ENCODE data around the gene SNRPD2.

DNA sequence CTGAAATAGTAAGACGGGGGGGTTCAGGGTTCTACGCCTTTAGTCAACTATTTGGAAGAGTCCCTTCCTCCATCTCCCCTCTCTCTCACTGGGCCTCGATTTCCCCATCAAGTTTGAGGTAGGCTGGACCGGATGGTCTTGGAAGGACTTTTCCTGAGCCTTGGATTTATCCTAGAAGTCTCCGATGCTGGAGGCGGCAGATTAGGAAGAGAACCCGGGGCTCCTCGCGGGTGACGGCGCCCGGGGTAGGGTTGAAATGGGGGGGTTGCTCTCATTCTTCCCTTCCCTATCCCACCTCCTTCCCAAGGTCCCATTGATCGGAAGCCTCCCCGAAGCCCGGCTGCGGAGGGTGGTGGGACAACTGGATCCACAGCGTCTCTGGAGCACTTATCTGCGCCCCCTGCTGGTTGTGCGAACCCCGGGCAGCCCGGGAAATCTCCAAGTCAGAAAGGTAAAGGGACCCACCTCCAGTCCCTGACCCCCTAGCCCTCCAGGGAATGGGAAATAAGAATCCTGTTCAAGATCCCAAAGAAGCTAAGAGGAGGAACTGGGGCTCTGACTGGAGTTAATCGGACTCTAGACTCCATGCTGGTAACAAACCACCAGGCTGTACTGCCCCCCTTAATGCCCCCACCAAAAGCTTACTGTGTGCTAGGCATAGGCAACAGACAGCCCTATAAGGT is 1.5 kb upstream of the SNRPD2 start:
- TF ChIP-seq, protein P1, sequence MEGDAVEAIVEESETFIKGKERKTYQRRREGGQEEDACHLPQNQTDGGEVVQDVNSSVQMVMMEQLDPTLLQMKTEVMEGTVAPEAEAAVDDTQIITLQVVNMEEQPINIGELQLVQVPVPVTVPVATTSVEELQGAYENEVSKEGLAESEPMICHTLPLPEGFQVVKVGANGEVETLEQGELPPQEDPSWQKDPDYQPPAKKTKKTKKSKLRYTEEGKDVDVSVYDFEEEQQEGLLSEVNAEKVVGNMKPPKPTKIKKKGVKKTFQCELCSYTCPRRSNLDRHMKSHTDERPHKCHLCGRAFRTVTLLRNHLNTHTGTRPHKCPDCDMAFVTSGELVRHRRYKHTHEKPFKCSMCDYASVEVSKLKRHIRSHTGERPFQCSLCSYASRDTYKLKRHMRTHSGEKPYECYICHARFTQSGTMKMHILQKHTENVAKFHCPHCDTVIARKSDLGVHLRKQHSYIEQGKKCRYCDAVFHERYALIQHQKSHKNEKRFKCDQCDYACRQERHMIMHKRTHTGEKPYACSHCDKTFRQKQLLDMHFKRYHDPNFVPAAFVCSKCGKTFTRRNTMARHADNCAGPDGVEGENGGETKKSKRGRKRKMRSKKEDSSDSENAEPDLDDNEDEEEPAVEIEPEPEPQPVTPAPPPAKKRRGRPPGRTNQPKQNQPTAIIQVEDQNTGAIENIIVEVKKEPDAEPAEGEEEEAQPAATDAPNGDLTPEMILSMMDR (IDR thresholded peaks at IDR 0.05) = peak; percentile 61 to 79 (median 67)
- no peak for TF ChIP-seq POLR2A (IDR thresholded peaks at IDR 0.05)
- no peak for TF ChIP-seq EP300 (IDR thresholded peaks at IDR 0.05)

Measured in ovary (tissue), 3 donors.